ENCODE results near the gene HPSE2. TPM values are rescaled to one million over a fixed set of nuclear protein-coding genes. Genes with fewer than 3 reads are reported as not detected.

The HPSE2 gene
- total and polyA plus RNA-seq, 2 of the 13 experiments (the other 11 are each of a cell fraction or from before 2014, with no cell fraction given), result 0.01 TPM; not detected in 1

DNA sequence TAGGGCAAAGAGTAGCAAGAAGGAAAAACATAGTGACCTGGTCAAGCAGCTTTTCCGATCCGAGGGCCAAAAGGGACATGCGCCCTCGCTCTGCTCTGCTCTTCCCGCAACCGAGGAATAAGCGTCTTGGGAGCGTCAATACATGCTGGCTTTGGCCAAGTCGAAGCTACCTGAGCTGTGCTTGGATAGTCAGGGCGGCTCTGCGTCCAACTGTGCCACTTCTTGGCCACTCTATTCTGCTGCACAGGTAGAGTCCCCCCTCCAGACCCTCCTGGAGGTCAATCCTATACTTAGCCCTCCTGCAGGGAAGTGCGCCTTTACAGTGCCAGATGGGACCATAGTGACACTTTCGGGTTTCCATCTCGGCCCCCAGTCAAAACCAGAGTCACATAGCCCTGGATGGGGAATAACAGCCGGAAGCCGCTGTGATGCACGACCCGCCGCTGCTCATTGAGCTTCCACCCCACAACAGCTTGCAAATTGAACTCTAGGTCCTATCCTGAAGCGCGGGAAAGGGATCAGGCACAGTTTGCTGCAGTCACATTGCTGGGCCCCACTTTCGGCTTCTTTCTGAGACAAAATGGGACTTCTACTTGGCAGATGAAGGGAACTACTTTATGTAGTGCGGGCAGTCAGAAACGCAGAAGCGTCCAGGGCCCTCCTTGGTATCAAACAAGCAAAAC, 1.1 kb upstream of the HPSE2 start:
- no peak overlapping the region for H3K4me3 ChIP-seq (replicated peaks in 1 of 3; ENCODE audit: insufficient read depth in 1 of 3, low read depth in 2 of 3, low read length in 3 of 3)
- no peaks in the 10 kb centered on the region for H3K79me2 ChIP-seq (ENCODE audit: insufficient read depth, low read length)
- intact Hi-C loops (cut with micrococcal nuclease; ENCODE audit: unreplicated experiment), result no loop called here
- peaks cover 8 to 57% of the 10 kb centered on the region in 2 experiments for H3K27me3 ChIP-seq (ENCODE audit: control insufficient read depth in 1 of 2, insufficient read depth in 2 of 2, low read length in 2 of 2)
- no peak overlapping the region for H3K9ac ChIP-seq (ENCODE audit: insufficient read depth, low read depth, low read length)
- no peak for TF ChIP-seq SYNCRIP (IDR thresholded peaks at IDR 0.05; ENCODE audit: insufficient read depth, low read depth, low read length)
- BruUV-seq (replicated peaks), result no TSS peak
- H3K36me3 ChIP-seq (replicated peaks in 1 of 2; ENCODE audit: control insufficient read depth in 1 of 2, insufficient read depth in 2 of 2, low read length in 2 of 2), result no peaks in the 10 kb centered on the region
- 12% methylated on average over 22 of the region's 25 CpGs for whole genome bisulfite sequencing (ENCODE audit: low lambda C conversion rate)
- H2AFZ ChIP-seq (ENCODE audit: low read length), result no peak overlapping the region
- in situ Hi-C loops (cut with HindIII; ENCODE audit: extremely low pct_ligation_motif_present, low pct_unique_long_range_greater_than_20kb), result no loop called here
- H3K4me1 ChIP-seq (ENCODE audit: insufficient read depth, low read length), result no peaks in the 10 kb centered on the region
- no peaks in the 10 kb centered on the region for H3K9me3 ChIP-seq (ENCODE audit: low read length)
- ChIA-PET CTCF (ENCODE audit: low intra/inter-chr PET ratio, low total read pairs) (no interaction called here), POLR2A (no interaction called here)
- no peak for FAIRE-seq
- H3K27ac ChIP-seq (ENCODE audit: extremely low read length, insufficient read depth, low read length), result no peak overlapping the region
- H4K20me1 ChIP-seq (ENCODE audit: insufficient read depth, low read length), result no peaks in the 10 kb centered on the region
- H3K4me2 ChIP-seq (ENCODE audit: low read depth, low read length), result no peak overlapping the region
- no peak for DNase-seq (ENCODE audit: low spot score)
- ATAC-seq, result no peak

DNA sequence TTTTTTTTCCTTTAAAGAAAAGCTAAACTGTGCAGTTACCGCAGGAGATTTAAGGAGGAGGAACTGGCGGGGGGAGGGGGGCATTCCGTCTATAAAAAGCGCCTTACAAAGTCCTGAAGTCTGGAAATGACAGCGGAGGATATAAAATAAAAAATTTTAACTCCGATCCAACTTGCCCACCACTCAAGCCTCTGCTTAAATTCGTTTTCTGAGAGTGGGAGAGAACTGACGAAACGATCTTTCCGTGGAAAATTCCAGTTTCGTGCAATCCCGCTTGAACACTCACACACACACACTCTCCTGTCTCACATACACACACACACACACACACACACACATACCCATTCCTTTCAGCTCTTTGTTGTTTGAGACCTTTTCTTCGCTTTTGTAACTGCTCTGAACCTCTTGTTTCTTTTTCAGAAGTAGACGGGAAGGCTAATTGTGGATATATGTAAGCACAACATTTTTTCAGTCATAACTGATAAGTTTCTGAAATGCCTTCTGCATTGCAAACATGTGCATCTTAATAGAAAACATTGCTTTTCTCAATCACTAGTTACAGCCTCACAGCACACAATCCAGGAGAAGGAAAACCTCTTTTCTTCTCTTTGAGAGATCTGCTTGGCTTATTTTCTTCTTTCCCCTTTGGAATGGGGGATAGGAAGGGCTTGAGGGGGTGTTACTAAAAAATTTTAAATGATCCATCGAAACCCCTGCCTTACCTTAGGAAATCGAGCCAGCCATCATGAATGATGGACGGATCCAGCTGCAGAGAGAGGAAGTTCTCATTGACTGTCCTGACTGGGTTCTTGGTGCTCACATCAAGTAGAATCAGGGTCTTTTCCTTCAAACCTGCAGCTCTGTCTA, 628 bp downstream of the HPSE2 start:
- H3K27ac ChIP-seq (ENCODE audit: extremely low read length, insufficient read depth, low read length), result no peak overlapping the region
- H3K4me1 ChIP-seq (ENCODE audit: insufficient read depth, low read length), result no peaks in the 10 kb centered on the region
- H2AFZ ChIP-seq (ENCODE audit: low read length), result no peak overlapping the region
- POLR2A ChIA-PET, result no interaction called here
- TF ChIP-seq FOSL1 (CRISPR knock-in tag; IDR thresholded peaks at IDR 0.05; ENCODE audit: borderline replicate concordance) (no peak), ZNF230 (CRISPR knock-in tag; IDR thresholded peaks at IDR 0.05) (no peak)
- TF ChIP-seq, protein P1, sequence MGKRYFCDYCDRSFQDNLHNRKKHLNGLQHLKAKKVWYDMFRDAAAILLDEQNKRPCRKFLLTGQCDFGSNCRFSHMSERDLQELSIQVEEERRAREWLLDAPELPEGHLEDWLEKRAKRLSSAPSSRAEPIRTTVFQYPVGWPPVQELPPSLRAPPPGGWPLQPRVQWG (CRISPR knock-in tag; IDR thresholded peaks at IDR 0.05; ENCODE audit: borderline replicate concordance, low read depth), result no peak
- TF ChIP-seq, protein P2, sequence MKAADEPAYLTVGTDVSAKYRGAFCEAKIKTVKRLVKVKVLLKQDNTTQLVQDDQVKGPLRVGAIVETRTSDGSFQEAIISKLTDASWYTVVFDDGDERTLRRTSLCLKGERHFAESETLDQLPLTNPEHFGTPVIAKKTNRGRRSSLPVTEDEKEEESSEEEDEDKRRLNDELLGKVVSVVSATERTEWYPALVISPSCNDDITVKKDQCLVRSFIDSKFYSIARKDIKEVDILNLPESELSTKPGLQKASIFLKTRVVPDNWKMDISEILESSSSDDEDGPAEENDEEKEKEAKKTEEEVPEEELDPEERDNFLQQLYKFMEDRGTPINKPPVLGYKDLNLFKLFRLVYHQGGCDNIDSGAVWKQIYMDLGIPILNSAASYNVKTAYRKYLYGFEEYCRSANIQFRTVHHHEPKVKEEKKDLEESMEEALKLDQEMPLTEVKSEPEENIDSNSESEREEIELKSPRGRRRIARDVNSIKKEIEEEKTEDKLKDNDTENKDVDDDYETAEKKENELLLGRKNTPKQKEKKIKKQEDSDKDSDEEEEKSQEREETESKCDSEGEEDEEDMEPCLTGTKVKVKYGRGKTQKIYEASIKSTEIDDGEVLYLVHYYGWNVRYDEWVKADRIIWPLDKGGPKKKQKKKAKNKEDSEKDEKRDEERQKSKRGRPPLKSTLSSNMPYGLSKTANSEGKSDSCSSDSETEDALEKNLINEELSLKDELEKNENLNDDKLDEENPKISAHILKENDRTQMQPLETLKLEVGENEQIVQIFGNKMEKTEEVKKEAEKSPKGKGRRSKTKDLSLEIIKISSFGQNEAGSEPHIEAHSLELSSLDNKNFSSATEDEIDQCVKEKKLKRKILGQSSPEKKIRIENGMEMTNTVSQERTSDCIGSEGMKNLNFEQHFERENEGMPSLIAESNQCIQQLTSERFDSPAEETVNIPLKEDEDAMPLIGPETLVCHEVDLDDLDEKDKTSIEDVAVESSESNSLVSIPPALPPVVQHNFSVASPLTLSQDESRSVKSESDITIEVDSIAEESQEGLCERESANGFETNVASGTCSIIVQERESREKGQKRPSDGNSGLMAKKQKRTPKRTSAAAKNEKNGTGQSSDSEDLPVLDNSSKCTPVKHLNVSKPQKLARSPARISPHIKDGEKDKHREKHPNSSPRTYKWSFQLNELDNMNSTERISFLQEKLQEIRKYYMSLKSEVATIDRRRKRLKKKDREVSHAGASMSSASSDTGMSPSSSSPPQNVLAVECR (CRISPR knock-in tag; IDR thresholded peaks at IDR 0.05; ENCODE audit: borderline replicate concordance), result no peak
- intact Hi-C loops (cut with micrococcal nuclease; ENCODE audit: unreplicated experiment), result no loop called here
- BruUV-seq (replicated peaks), result no TSS peak
- WGBS (ENCODE audit: low lambda C conversion rate), result 31% methylated on average over 17 of the region's 17 CpGs
- H3K79me2 ChIP-seq (ENCODE audit: insufficient read depth, low read length), result no peaks in the 10 kb centered on the region
- H3K9me3 ChIP-seq (ENCODE audit: low read length), result no peaks in the 10 kb centered on the region
- H3K9ac ChIP-seq (ENCODE audit: insufficient read depth, low read depth, low read length), result no peak overlapping the region
- peaks cover 8 to 57% of the 10 kb centered on the region in 2 experiments for H3K27me3 ChIP-seq (ENCODE audit: control insufficient read depth in 1 of 2, insufficient read depth in 2 of 2, low read length in 2 of 2)
- no peaks in the 10 kb centered on the region for H4K20me1 ChIP-seq (ENCODE audit: insufficient read depth, low read length)
- ATAC-seq, result no peak
- DNase-seq (ENCODE audit: low spot score), result no peak
- in situ Hi-C loops (cut with HindIII; ENCODE audit: extremely low pct_ligation_motif_present, low pct_unique_long_range_greater_than_20kb), result no loop called here
- CTCF ChIA-PET (ENCODE audit: low intra/inter-chr PET ratio, low total read pairs), result no interaction called here
- H3K36me3 ChIP-seq (replicated peaks in 1 of 2; ENCODE audit: control insufficient read depth in 1 of 2, insufficient read depth in 2 of 2, low read length in 2 of 2), result no peaks in the 10 kb centered on the region
- no peak overlapping the region for H3K4me3 ChIP-seq (replicated peaks in 1 of 3; ENCODE audit: insufficient read depth in 1 of 3, low read depth in 2 of 3, low read length in 3 of 3)
- no peak for FAIRE-seq
- no peak overlapping the region for H3K4me2 ChIP-seq (ENCODE audit: low read depth, low read length)
